Trophoblast cell (in vitro differentiated cells and primary cell): ENCODE results near the gene CPNE7.

ENCODE experiments used
- DNase-seq, 2 donors: peaks; one replicate each; pipeline ENCODE4 v3.0.0-alpha.2; 2016
- H2AFZ ChIP-seq: 2 replicates; pipeline ENCODE4 v1.6.1; 2013; ENCODE audit warnings: low read length, moderate library complexity, mild to moderate bottlenecking; ENCODE audit not compliant: insufficient read depth, poor library complexity
- H2AK5ac ChIP-seq: 2 replicates; pipeline ENCODE4 v1.6.1; 2013; ENCODE audit warnings: mild to moderate bottlenecking, low read length
- H2BK120ac ChIP-seq: 2 replicates; pipeline ENCODE4 v1.6.1; 2013; ENCODE audit warnings: low read length, mild to moderate bottlenecking, moderate library complexity; ENCODE audit not compliant: insufficient read depth, poor library complexity
- H2BK12ac ChIP-seq: 2 replicates; pipeline ENCODE4 v1.6.1; 2013; ENCODE audit warnings: mild to moderate bottlenecking, low read length, moderate library complexity
- H2BK5ac ChIP-seq: 2 replicates; pipeline ENCODE4 v1.6.1; 2013; ENCODE audit warnings: low read length, low read depth, moderate library complexity, mild to moderate bottlenecking; ENCODE audit not compliant: poor library complexity
- H3K14ac ChIP-seq: 2 replicates; pipeline ENCODE4 v1.6.1; 2013; ENCODE audit warnings: mild to moderate bottlenecking, low read length
- H3K18ac ChIP-seq: 2 replicates; pipeline ENCODE4 v1.6.1; 2013; ENCODE audit warnings: mild to moderate bottlenecking, low read length
- H3K23ac ChIP-seq: 2 replicates; pipeline ENCODE4 v1.6.1; 2013; ENCODE audit warnings: low read length
- H3K27ac ChIP-seq: 2 replicates; pipeline ENCODE4 v1.5.1; 2013; ENCODE audit warnings: low read depth, mild to moderate bottlenecking, inconsistent platforms, low read length, moderate library complexity
- H3K27me3 ChIP-seq: 2 replicates; pipeline ENCODE4 v1.6.1; 2013; ENCODE audit warnings: inconsistent platforms, mild to moderate bottlenecking, low read length, moderate library complexity; ENCODE audit not compliant: insufficient read depth
- H3K36me3 ChIP-seq, 2 experiments: 1 replicate in 1 of 2; 2 replicates in 1 of 2; pipeline ENCODE4 v1.6.1; 2013; ENCODE audit warnings: low read length in 2 of 2, mild to moderate bottlenecking in 2 of 2, moderate library complexity in 1 of 2; ENCODE audit not compliant: insufficient read depth in 2 of 2, control insufficient read depth in 1 of 2
- H3K4ac ChIP-seq: 2 replicates; pipeline ENCODE4 v1.6.1; 2013; ENCODE audit warnings: low read depth, mild to moderate bottlenecking, low read length, moderate library complexity
- H3K4me1 ChIP-seq, 2 experiments: 1 replicate in 1 of 2; 2 replicates in 1 of 2; pipeline ENCODE4 v1.6.1; 2013; ENCODE audit warnings: low read length in 2 of 2, mild to moderate bottlenecking in 2 of 2, moderate library complexity in 1 of 2; ENCODE audit not compliant: insufficient read depth in 2 of 2, control insufficient read depth in 1 of 2
- H3K4me2 ChIP-seq: 2 replicates; pipeline ENCODE4 v1.6.1; 2013; ENCODE audit warnings: inconsistent platforms, mild to moderate bottlenecking, low read length, moderate library complexity
- H3K4me3 ChIP-seq: 2 replicates; pipeline ENCODE4 v1.5.1; 2013; ENCODE audit warnings: mild to moderate bottlenecking, low read depth, low read length, inconsistent platforms
- H3K79me1 ChIP-seq: one replicate; pipeline ENCODE4 v1.6.1; 2013; ENCODE audit warnings: low read length
- H3K79me2 ChIP-seq: 2 replicates; pipeline ENCODE4 v1.6.1; 2013; ENCODE audit warnings: low read length, mild to moderate bottlenecking; ENCODE audit not compliant: control insufficient read depth, insufficient read depth, poor library complexity
- H3K9ac ChIP-seq: 2 replicates; pipeline ENCODE4 v1.6.1; 2013; ENCODE audit warnings: mild to moderate bottlenecking, low read length
- H3K9me3 ChIP-seq: 2 replicates; pipeline ENCODE4 v1.6.1; 2013; ENCODE audit warnings: low read depth, mild to moderate bottlenecking, control low read depth, inconsistent platforms, low read length; ENCODE audit not compliant: insufficient read depth
- H4K12ac ChIP-seq: 2 replicates; pipeline ENCODE4 v1.6.1; 2013; ENCODE audit warnings: low read depth, mild to moderate bottlenecking, low read length, moderate library complexity
- H4K8ac ChIP-seq: 2 replicates; pipeline ENCODE4 v1.6.1; 2013; ENCODE audit warnings: low read depth, mild to moderate bottlenecking, low read length, moderate library complexity
- H4K91ac ChIP-seq: one replicate; pipeline ENCODE4 v1.6.1; 2013; ENCODE audit warnings: low read depth, mild to moderate bottlenecking, low read length, moderate library complexity
- WGBS: extraction: QIAGEN DNeasy Blood & Tissue Kit; methylation state at CpG from one replicate; pipeline ENCODE4 v1.1.7; 2013; ENCODE audit warnings: missing lambda C conversion rate; ENCODE audit not compliant: insufficient read length, insufficient coverage; ENCODE audit errors: extremely low coverage; 5-methylcytosine and 5-hydroxymethylcytosine counted together

CPNE7 gene

GRCh38 chr16:89557690-89558490 is 17.7 kb upstream of the CPNE7 start:
- no peak overlapping the region for H4K12ac ChIP-seq
- no peak overlapping the region for H3K14ac ChIP-seq
- no peak overlapping the region for H3K4ac ChIP-seq
- H3K79me2 ChIP-seq = peaks cover 17% of the 10 kb centered on the region
- H4K8ac ChIP-seq = no peak overlapping the region
- no peak overlapping the region for H2AK5ac ChIP-seq
- DNase-seq = no peak
- no CpG with 5 or more reads among the region's 19 CpGs for WGBS
- H2BK12ac ChIP-seq = no peak overlapping the region
- no peak overlapping the region for H3K18ac ChIP-seq
- H4K91ac ChIP-seq = no peak overlapping the region
- H3K79me1 ChIP-seq = peaks cover 11% of the 10 kb centered on the region
- H2BK120ac ChIP-seq = no peak overlapping the region
- H3K27me3 ChIP-seq = no peaks in the 10 kb centered on the region
- no peak overlapping the region for H2BK5ac ChIP-seq
- peaks cover 50 to 56% of the 10 kb centered on the region in 2 experiments for H3K36me3 ChIP-seq
- H3K4me1 ChIP-seq = peaks cover 3 to 7% of the 10 kb centered on the region in 2 experiments
- no peak overlapping the region for H3K4me3 ChIP-seq
- H3K9ac ChIP-seq = no peak overlapping the region
- peaks cover 2% of the 10 kb centered on the region for H3K9me3 ChIP-seq
- H3K23ac ChIP-seq = no peak overlapping the region
- H2AFZ ChIP-seq = no peak overlapping the region
- no peak overlapping the region for H3K27ac ChIP-seq
- H3K4me2 ChIP-seq = no peak overlapping the region

DNA sequence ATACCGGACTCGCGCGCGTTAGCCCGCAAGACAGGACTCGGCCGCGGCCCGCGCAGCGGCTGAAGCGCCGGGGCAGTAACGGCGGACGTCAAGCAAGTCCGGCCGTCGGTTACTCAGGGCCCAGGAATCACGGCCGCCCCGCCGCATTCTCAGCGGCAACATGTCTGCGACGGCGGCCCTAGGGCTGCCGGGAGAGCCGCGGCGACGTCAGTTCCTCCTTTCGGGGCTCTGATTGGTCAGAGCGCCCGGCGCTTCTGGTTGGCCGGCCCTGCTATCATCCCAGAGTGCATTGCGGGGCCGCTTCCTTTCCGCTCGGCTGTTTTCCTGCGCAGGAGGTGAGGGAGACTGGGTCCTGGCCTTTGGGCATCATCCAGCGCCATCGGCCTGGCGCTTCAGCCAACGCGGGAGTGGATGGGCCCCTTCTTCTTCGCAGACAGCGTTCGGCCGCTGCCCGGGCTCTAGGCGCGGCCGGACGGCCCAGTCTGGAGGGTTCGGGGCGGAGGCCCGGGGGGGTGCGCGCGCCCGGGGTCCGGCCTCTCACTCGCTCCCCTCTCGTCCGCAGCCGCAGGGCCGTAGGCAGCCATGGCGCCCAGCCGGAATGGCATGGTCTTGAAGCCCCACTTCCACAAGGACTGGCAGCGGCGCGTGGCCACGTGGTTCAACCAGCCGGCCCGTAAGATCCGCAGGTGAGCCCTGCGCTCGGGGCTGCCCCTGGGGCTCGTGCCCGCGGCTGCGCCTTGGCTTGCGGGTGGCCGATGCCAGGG is 15.0 kb upstream of the CPNE7 start, which contains the start of gene RPL13:
Gene RPL13, plus strand, starts transcription at position 305 of the 764 bp plus-strand sequence. Its CDS starts 278 bp downstream, at position 583.
- Histone ChIP-seq H2AFZ (peak within 1 kb of the TSS; percentile 89), H3K4ac (peak within 1 kb of the TSS; percentile 96), H3K23ac (peak within 1 kb of the TSS; percentile 2), H2AK5ac (peak within 1 kb of the TSS; percentile 80), H3K27me3 (no peaks in the 10 kb centered on the region), H4K91ac (peak within 1 kb of the TSS; percentile 94), H2BK5ac (peak within 1 kb of the TSS; percentile 91), H4K12ac (peak within 1 kb of the TSS; percentile 96), H3K4me2 (peak within 1 kb of the TSS; percentile 87), H2BK120ac (peak within 1 kb of the TSS; percentile 60), H3K36me3 (peaks cover 50 to 57% of the 10 kb centered on the region in 2 experiments), H3K79me1 (peaks cover 11% of the 10 kb centered on the region), H3K14ac (peak within 1 kb of the TSS; percentile 97), H3K27ac (peak within 1 kb of the TSS; percentile 97), H3K18ac (peak within 1 kb of the TSS; percentile 93), H2BK12ac (no peak within 1 kb of the TSS), H3K9ac (peak within 1 kb of the TSS; percentile 100), H4K8ac (peak within 1 kb of the TSS; percentile 98), H3K9me3 (no peaks in the 10 kb centered on the region), H3K4me3 (peak within 1 kb of the TSS; percentile 95), H3K79me2 (peaks cover 17% of the 10 kb centered on the region), H3K4me1 (peaks cover 17 to 21% of the 10 kb centered on the region in 2 experiments)
- WGBS = no CpG with 5 or more reads among the region's 87 CpGs
- DNase-seq = peak; percentile 98

DNA sequence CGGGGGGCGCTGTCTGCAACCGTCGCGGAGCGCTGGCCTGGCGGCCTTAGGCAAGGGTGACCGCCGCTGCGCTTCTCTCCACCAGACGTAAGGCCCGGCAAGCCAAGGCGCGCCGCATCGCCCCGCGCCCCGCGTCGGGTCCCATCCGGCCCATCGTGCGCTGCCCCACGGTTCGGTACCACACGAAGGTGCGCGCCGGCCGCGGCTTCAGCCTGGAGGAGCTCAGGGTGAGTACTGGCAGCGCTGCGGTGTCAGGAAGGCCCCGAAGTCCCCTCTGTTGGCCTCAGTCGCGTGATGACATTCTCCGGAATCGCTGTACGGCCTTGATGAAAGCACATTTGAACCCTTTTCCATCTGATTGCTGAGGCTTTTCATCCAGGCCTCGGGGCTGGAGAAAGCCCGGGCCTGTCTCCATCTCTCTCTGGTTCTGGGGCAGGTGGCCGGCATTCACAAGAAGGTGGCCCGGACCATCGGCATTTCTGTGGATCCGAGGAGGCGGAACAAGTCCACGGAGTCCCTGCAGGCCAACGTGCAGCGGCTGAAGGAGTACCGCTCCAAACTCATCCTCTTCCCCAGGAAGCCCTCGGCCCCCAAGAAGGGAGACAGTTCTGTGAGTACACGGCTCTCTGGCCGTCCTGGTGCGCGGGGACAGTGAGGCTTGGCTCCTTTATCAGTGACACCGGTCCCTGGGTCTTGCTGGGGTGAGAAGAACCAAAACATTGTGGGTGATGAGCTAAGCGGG is 14.2 kb upstream of the CPNE7 start:
- peak overlapping the region; percentile 73 for H3K18ac ChIP-seq
- H4K91ac ChIP-seq = peak overlapping the region; percentile 85
- no peaks in the 10 kb centered on the region for H3K27me3 ChIP-seq
- peak in 1 of 2 donors; percentile 13 for DNase-seq
- peaks cover 44 to 50% of the 10 kb centered on the region in 2 experiments for H3K36me3 ChIP-seq
- peak overlapping the region; percentile 2 for H3K23ac ChIP-seq
- H2BK120ac ChIP-seq = peak overlapping the region; percentile 60
- H3K4me2 ChIP-seq = peak overlapping the region; percentile 86
- H3K4ac ChIP-seq = peak overlapping the region; percentile 96
- peak overlapping the region; percentile 79 for H2BK5ac ChIP-seq
- no peak overlapping the region for H2AFZ ChIP-seq
- H3K4me3 ChIP-seq = peak overlapping the region; percentile 95
- H3K9me3 ChIP-seq = no peaks in the 10 kb centered on the region
- H2BK12ac ChIP-seq = no peak overlapping the region
- H4K12ac ChIP-seq = peak overlapping the region; percentile 88
- peaks cover 11% of the 10 kb centered on the region for H3K79me1 ChIP-seq
- peaks cover 17% of the 10 kb centered on the region for H3K79me2 ChIP-seq
- no CpG with 5 or more reads among the region's 58 CpGs for WGBS
- H2AK5ac ChIP-seq = peak overlapping the region; percentile 60
- H3K27ac ChIP-seq = peak overlapping the region; percentile 86
- H3K4me1 ChIP-seq = peaks cover 19 to 25% of the 10 kb centered on the region in 2 experiments
- H3K9ac ChIP-seq = peak overlapping the region; percentile 97
- H3K14ac ChIP-seq = peak overlapping the region; percentile 91
- peak overlapping the region; percentile 86 for H4K8ac ChIP-seq
